ENCODE results near the gene FBN2.

Gene FBN2

DNA sequence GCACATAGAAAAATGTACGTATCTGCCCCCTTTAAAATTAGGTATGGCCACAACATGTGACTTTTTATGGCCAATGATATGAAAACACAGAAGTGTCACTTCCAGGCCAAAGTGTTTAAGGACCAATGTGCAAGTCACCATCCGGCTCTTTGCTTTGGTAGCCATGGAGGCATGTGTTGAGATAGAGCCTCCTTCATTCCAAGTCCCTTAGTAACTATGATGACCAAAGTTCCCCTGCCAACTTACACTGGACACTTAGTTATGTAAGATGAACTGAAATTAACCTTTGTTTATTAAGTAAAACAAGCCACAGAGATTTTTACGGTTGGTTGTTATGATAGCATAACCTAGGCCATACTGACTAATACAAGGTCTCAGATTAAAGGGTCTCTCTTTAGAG lies 51.0 kb downstream of the FBN2 start:
- TF ChIP-seq, protein P1, sequence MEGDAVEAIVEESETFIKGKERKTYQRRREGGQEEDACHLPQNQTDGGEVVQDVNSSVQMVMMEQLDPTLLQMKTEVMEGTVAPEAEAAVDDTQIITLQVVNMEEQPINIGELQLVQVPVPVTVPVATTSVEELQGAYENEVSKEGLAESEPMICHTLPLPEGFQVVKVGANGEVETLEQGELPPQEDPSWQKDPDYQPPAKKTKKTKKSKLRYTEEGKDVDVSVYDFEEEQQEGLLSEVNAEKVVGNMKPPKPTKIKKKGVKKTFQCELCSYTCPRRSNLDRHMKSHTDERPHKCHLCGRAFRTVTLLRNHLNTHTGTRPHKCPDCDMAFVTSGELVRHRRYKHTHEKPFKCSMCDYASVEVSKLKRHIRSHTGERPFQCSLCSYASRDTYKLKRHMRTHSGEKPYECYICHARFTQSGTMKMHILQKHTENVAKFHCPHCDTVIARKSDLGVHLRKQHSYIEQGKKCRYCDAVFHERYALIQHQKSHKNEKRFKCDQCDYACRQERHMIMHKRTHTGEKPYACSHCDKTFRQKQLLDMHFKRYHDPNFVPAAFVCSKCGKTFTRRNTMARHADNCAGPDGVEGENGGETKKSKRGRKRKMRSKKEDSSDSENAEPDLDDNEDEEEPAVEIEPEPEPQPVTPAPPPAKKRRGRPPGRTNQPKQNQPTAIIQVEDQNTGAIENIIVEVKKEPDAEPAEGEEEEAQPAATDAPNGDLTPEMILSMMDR (IDR thresholded peaks at IDR 0.05) = no peak

DNA sequence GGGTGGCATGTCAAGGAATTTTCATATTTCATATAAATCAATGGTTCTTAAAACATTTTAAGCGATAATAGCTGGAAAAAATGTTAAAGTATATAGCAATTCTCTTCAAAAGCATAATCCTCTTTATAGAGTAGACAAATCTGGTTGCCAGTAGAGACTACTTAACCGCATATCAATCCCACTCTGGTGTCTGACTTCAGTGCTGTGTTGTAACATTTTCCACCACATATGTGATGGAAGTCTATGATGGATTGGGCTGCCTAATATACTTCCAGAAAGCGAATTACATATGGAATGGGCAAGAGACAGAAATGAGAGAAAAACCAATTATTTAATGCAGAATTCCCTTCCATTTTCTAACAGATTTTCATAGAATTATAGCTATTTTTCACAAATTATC lies 54.3 kb downstream of the FBN2 start:
- TF ChIP-seq, protein P1 (IDR thresholded peaks at IDR 0.05) = no peak

GRCh38 chr5:128480906-128481633 lies 57.0 kb downstream of the FBN2 start:
- TF ChIP-seq, protein P1 (IDR thresholded peaks at IDR 0.05) = no peak

GRCh38 chr5:128480158-128480557 lies 57.9 kb downstream of the FBN2 start:
- TF ChIP-seq, protein P1 (IDR thresholded peaks at IDR 0.05) = no peak

GRCh38 chr5:128478386-128479368 lies 59.4 kb downstream of the FBN2 start:
- TF ChIP-seq, protein P1 (IDR thresholded peaks at IDR 0.05) = no peak

DNA sequence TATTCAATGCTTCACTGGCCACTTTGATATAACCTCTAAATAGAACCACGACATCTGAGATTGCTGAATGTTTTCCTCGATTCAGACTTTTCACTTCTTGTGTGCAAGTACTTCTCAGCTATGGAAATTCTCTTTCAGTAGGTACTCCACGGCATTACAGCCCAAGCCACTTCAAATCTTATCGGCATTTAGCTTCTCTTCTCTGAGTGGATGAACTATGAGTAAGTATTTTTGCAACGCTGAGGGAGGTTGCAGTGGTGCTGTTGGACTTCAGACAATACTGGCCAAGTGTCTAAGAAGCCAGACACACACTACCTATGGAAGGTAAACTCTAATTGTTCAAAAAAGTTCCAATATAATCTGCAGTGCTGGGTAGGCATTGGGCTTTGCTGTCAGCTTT lies 60.1 kb downstream of the FBN2 start:
- TF ChIP-seq, protein P1 (IDR thresholded peaks at IDR 0.05) = no peak

- TF ChIP-seq, protein P1 (IDR thresholded peaks at IDR 0.05) = no peak
These were observed 62.4 kb downstream of the FBN2 start for GRCh38 chr5:128475693-128476092.
